ENCODE measurements around the gene COCH.
A peak's percentile ranks its signal among the peaks of the same experiment; 100 is the strongest.
"Not testable (repeated sequence)": the region's sequence is repeated elsewhere in the genome, so short reads cannot be mapped to it uniquely, and the experiment has no call there.

The COCH gene

DNA sequence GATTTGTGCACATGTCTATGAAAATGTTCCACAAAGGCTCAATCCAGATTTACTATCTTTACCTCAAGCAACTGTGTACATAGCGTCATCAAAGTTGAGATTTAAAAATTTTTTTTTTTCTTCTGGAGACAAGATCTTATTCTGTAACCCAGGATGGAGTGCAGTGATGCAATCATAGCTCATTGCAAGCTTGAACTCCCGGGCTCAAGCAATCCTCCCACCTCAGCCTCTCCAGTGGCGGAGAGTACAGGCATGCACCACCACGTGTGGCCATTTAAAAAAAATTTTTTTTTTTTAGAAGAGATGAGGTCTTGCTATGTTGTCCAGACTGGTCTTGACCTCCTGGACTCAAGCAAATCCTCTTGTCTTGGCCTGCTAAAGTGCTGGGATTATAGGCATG is 2.3 kb downstream of the COCH start:
- DNase-seq = no peak

DNA sequence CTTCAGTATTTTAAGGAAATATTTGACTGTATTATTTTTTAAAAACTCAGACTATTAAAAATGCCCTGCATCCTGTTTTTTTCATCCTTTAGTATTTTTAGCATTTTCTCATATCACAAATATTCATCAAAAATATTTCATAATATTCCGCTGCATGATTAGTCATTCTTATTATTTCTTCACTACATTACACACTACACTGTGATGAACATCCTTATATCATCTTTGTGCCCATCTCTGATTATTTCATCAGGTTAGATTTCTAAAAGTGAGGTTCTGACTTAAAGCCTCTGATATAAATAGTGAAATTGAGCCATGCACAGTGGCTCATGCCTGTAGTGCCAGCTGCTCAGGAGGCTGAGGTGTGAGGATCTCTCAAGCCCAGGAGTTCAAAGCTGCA is 8.1 kb downstream of the COCH start:
- no peak for DNase-seq

DNA sequence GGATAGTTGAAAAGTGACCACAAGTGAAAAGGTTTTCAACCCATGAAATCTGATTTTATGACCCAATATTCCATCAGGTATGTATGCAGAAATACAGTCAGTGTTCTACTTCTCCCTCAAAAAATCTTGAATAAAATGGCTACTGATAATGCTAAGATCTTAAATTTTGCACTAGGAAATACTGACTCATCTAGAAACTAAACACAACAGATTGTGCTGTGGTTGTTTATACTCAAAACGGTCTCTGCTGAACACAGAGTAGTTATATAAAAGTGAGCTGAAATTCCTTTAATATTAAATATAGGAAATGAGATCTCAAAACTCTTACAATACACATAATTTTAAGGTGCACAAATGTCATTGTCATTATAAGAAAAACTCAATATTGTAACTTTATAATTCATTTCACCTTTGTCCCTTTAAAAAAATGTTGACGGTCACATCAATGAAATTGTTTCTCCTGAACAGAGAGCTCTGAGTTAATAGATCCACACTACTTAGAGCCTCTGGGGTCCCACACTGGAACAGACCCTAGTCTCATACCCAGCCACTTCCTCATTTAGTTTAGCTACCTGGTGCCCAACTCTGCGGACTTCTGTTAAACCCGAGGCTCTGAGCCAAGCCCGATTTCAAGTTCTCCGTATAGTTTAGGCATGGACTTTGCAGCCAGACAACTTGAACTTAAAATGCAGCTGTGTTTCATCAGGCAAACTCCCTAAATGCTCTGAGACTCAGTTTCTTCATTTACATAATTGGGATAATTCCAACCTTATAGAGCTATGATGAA is 9.3 kb downstream of the COCH start:
- DNase-seq = no peak

DNA sequence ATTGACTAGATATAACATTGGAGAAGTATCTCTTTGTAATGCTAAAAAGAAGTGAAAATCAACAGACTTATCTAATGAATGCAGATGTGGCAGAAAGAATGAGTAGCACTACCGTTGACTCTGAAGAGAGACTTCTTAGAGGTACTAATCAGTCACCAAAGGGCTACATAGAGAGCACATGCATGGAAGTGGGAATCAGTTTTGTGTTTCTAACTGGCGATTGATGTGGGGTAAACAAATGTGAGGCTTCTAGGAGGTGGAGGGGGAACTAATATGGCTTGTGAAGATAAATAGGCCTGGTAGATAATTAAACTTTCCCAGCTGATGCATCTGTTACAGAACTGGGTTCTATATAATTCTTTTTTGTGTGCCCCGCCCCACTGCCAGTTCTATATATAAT is 10.5 kb downstream of the COCH start:
- no peak for DNase-seq

DNA sequence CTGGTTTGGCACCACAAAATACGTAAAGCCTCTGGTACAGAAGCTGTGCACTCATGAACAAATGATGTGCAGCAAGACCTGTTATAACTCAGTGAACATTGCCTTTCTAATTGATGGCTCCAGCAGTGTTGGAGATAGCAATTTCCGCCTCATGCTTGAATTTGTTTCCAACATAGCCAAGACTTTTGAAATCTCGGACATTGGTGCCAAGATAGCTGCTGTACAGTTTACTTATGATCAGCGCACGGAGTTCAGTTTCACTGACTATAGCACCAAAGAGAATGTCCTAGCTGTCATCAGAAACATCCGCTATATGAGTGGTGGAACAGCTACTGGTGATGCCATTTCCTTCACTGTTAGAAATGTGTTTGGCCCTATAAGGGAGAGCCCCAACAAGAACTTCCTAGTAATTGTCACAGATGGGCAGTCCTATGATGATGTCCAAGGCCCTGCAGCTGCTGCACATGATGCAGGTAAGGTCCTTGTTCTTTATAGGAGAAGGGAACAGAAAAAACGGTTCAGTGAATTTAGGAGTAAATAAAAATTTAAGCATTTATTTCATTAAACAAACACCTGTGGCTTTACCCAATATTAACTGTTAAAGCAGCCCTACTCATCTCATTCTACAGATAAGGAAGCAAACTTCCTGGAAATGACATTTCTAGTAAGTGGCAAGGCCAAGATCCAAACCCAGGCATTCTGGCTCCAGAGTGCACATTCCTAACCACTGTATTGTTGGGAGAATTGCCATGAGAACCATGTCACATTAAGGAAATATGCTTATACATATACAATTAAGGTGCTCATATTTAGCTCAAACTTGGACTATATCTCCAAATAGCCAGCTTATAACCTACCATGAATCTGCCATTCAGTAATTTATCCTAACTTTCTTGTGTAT is 11.7 kb downstream of the COCH start:
- no peak for DNase-seq

DNA sequence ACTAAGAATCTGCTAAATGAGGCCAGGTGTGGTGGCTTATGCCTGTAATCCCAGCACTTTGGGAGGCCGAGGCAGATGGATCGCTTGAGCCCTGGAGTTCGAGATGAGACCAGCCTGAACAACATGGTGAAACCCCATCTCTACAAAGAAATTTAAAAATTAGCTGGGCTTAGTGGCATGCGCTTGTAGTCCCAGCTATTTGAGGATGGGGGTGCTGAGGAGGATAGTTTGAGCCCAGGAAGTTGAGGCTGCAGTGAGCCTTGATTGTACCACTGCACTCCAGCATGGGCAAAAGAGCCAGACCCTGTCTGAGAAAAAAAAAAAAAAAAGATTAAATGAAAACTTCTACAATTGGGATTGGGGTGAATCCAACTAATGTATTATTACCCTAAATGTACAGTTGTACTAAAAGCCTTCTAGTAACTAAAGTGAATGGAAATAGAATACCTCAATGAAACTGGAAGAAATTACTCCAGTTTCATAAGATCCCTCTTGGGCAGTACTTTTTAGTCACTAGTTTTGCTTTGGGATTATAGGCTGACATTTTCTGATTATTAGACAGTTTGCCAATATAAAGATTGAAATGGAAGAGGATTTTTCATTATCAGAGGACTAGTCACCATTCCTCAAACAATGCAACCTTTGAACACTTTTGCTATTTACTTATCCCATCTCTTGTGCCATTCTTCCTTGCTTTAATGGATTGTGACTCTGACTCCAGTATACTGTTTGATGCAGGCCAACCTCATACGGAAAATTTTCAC is 14.3 kb downstream of the COCH start:
- no peak for DNase-seq

DNA sequence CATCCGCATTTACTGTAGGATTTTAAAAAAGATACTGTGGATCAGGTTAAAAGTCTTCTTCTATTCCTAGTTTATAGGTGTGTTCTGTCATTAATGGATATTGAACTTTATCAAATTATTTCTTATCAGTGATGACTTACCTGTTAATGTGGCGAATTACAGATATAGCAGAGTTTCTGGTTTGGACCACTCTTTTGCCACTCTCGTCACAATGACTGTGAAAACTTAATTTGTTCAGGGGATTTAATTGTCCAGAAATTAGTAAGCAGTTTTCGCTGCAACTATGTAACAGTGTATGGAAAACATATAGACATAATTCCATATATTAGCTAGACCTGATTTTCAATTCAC is 14.9 kb downstream of the COCH start:
- DNase-seq = no peak

DNA sequence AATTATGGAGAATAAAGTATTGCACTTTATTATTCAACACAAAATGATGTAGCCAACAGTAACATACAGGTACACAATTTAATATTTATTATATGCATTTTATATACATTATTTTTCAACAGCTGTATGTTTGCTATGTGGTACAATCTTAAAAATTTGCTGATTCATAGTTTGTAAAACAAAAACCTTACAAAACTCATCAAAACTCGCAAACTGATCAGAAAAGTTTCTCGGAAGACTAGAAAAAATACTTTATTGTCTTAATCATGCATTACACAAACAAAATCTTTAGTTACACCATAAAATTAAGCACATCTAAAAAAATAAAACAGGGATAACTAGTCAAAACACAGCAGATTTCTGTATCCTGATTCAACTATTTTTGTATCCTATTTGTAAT is 19.5 kb downstream of the COCH start:
- no peak for DNase-seq

DNA sequence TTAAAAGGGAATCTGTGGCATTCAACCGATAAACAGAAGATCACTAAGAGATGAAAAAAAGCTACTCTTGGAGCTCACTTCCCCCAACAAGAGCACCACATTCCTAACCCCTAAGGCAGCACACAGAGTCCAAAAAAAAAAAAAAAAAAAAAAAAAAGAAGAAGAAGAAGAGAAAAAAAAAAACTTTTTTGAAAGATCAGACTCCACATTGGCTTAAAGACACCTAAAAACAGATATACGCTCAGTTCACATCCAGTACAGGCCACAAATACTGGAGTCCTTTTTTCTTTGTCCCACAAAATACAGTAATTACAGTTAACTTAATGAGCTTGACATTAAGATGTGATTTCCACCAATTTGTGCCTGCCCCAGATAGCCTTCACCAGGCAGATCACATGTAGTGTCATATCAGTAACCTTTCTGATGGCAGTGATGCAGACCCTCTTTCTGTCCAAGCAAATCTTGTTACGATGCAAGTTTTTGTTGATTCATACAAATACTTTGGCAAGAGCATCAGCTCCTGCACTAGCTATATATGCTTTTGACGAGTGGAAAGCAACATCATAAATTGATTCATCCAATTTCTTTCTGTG is 20.7 kb downstream of the COCH start:
- no peak for DNase-seq

DNA sequence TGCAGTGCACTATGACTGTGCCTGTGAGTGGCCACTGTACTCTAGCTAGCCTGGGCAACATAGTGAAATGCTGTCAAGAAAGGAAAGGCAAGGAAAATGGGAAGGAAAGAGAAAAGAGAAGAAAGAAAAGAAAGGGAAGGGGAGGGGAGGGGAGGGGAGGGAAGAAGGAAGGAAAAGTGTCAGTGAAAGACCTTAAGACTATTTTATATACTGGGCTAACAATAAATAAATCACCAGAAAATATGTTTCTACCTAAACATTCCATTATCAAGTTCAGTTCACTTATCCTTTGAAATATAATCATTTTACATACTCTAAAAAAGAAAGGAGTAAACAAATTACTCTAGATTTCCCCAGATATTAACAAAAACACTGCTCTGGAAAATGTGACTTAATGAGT is 22.1 kb downstream of the COCH start:
- DNase-seq = no peak

DNA sequence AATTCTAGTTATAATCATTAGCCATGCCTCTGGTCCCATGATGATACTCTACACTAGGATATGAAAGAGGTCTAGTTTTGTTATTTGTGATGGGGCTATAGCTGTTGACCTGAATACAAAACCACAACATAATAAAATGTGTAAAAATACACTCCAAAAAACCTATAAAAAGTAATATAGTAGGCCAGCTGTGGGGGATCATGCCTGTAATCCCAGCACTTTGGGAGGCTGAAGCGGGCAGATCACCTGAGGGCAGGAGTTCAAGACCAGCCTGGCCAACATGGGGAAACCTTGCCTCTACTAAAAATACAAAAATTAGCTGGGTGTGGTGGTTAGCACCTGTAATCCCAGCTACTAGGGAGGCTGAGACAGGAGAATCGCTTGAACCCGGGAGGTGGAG is 22.8 kb downstream of the COCH start:
- DNase-seq = not testable (repeated sequence)

DNA sequence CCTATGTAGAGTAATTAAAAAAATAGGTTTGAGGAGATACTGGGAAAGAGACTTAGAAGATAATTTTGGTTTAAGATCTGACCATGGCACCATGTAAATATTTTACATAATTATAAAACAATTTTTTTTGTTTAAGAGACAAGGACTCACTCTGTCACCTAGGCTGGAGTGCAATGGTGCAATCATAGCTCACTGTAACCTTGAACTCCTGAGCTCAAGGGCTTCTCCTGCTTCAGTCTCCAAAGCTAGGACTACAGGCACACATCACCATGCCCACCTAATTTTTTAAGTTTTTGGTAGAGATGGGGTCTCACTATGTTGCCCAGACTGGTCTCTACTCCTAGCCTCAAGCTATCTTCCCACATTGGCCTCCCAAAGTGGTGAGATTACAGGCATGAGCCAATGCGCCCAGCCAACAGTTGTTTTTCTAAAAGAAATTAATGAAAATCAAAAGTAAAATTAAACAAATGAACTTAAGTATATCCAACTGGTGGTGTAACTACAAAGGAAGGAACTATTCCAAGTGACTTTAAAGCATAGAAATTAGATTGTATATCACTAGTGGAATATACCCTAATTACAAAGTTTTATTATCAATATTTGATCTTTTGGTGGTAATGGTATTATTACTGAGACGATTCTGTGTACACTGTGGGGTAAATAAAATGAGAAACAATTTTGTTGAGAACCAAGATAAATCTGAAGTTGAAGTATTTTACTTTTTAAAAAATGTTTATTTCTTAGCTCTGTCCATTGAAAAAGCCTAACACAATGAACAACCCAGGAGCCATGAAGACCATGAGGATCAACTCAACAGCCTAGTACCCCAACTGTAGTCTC is 29.1 kb downstream of the COCH start:
- DNase-seq = no peak

DNA sequence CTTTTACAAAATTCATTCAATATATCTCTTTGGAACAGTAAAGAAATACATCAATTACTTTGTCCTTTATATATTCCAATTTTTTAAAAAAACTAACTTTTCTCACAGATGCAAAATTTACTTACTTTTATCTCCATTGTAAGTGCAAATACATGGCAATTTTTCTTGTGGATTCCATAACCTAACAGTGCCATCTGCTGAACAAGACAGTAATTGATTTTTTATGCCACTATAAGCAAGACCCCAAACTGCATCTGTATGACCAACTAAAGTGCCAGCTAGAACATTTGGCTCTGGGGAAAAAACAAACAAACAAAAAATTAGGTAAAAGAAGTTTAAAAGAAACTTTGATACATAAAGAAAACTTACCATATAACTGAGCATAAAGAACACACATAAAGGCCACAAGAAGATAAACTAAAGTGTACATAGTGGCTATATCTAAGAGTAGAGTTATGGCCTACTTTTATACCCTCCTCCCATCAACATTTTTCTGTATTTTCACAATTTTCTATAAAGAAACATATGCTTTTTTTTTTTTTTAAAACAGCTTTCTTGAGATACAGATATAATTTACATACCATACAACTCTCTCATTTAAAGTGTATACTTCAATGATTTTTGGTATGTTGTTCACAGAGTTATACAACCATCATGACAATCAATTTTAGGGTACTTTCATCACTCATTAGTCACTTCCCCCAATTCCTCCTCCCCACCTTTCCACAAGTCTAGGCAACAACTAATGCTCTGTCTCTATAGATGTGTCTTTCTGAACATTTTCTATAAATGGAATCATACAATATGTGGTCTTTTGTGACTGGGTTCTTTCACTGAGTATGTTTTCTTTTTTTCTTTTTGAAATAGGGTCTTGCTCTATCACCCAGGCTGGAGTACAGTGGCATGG is 32.6 kb downstream of the COCH start:
- DNase-seq = peak in 1 of 2 experiments; percentile 10

DNA sequence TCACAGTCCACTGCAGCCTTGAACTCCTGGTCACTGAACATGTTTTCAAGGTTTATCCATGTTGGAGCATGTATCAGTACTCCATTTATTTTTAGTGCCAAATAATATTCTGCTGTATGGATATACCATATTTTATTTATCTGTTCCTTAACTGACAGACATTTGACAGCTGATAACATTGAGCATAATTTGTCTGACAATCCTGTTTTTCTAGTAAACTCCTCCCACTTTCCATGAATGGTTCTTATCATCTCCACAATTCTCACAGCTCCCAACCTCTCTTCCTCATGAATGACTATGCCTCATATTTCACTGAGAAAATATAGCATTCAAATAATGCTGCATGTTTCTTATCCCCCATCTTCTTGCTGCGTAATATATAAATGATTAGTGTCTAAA is 33.3 kb downstream of the COCH start:
- no peak for DNase-seq

DNA sequence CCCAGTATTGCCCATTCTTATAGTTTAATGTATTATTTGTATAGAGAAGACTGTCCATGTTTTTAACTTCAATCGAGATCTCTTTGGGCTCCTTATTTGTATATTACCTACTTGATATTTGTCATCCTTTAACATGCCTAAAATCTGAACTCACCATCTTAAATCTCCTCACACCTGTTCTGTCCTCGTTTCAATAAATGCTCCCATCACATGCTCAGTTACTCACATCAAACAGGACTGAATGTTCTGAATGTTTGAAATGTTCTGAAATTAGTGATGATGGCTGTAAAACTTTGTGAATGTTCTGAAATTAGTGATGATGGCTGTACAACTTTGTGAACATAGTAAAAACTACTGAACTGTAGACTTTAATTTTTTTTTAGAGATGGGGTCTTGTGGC is 34.5 kb downstream of the COCH start:
- DNase-seq = no peak

DNA sequence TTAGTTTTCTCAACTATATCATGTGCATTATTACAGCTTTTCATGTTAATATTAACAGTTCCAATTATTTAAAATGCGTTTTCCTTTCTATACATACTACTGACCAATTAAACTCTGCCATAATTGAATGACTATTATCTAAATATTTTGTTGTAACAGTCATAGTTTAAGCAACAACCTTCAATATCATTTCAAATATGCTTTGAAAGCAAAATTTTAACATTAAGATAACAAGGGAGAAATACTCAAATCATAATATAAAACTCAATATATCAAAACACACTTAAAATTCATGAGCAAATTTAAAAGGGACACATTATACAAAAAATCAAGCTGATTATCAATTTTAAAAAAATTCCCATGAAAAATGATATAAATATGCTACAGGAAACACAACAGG is 40.5 kb downstream of the COCH start:
- DNase-seq = no peak

DNA sequence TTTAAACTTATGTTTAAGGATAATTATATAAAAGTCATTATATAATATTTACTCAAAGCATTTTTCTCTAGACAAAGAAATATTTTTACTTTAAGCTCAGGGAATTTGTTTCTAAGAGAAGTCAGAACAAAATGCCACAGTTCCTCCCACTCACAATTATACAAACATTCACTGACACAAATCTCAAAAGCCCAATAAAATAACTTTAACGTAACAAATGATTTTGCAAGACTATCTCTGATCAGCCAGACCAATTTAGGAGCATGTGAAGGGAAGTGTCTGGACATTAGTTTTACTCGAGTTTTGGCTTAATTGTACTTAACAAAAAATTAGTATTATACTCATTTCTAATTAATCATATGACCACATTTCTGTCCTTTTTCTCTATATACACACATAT is 41.2 kb downstream of the COCH start:
- DNase-seq = no peak

DNA sequence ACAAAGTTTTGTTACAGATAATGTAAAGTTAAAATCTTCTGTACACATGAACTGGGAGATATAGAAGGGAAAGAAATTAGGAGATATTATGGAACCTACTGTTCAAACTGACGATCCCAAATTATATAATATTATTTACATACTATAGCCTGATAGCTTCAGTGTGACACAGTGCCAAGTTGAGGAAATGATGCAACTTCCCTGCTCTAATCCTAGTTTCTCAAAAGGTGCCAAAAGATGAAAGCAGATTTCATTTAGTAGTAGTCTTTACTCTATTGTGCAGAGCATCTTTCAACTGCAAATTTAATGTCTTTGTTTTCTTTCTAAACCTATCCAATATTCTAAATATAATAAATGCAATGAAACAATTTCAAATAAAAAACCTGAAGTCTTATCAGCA is 46.9 kb downstream of the COCH start:
- no peak for DNase-seq

DNA sequence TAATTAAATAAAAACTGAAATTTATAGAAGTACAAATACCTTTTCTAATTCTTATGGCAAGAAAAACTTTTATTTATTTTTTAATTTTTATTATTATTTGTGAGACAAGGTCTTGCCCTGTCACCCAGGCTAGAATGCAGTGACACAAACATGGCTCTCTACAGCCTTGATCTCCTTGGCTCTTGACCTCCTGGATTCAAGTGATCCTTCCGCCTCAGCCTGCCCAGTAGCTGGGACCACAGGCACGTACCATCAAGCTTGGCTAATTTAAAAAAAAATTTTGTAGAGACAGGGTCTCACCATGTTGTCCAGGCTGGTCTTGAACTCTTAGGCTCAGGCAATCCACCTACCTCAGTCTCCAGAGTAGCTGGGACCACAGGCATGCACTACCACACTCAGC is 47.4 kb downstream of the COCH start:
- no peak for DNase-seq

DNA sequence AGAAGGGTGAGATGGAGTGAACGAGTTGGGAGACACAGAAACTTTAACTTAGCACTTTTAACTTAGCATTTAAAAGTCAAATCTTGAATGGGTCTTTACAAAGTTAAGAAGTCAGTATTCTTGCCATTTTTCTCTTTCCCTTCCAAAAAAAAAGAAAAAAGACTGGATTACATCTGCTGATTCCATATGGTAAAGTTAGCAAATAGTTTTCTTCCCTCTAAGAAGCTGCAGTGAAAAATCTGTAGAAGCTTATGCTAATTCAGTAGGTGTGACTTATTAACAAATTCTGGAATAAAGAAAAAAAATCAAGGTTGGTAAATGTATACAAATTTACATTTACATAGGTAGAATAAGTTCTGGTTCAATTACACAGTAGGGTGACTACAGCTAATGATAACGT is 50.9 kb downstream of the COCH start:
- DNase-seq = no peak

DNA sequence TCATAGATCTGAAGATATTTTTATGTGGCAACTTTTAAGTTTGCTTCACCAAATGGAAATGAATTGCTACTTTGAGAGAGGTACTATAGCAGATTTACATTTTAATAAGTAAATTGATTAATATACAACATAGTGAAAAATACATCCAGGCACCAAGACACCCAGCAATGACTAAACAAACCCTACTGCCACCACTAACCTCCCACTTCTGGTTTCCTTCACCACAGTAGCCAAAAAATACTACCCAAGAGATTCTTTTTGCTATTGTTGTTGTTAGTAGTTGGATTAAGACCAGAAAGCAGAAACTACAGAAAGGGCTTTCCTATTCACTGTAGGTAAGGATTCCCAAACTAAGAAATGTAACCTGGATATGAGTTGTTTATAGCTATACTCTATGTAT is 54.1 kb downstream of the COCH start:
- DNase-seq = no peak
